SK-MEL-5 (cell line): ENCODE data around the gene CDC42EP3. TPM values are rescaled to one million over a fixed set of nuclear protein-coding genes. Genes with fewer than 3 reads are reported as not detected.

Experiments
- DNase-seq: peaks from one replicate; pipeline ENCODE4 v3.0.0-alpha.2; 2016; ENCODE audit warnings: low read depth, low spot score
- in situ Hi-C: cut with HindIII; loops from 2 replicates; pipeline ENCODE4 v1.10.0; 2016; ENCODE audit warnings: low sequenced_read_pairs, high pct_unique_total_duplicates, low pct_unique_long_range_greater_than_20kb
- total RNA-seq: library from RNA; depleted of rRNA; stranded (reverse); fragments of >200 nt; shearing (Covaris generic); gene quantifications from 2 replicates; pipeline ENCODE4 v1.2.3, GENCODE V29; 2014

CDC42EP3 gene
- total RNA-seq, 1 experiment from 2014 or later: 78.4 TPM

- no peak for DNase-seq
- in situ Hi-C loops: no loop called here
Observed at GRCh38 chr2:37631292-37631691, 40.1 kb downstream of the CDC42EP3 start.

DNA sequence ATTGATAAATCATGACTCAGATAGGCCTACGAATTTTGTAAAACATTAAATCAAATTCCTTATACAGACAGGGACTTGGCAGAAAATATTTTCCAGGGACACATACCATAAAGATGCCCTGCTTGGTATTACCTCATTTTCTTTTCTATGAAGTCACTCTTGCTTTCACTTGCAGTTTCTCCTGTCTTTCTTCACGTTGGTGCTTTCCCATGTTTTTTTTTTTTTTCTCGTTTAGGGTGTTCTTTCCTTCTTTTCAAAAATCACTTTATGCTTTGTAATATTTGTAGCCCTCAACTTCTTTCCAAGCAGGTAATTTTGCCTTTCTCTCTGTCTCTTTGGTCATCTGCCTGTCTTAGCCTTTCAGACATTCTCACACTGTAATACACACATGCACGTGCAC is 40.7 kb downstream of the CDC42EP3 start:
- in situ Hi-C loops: no loop called here
- no peak for DNase-seq

DNA sequence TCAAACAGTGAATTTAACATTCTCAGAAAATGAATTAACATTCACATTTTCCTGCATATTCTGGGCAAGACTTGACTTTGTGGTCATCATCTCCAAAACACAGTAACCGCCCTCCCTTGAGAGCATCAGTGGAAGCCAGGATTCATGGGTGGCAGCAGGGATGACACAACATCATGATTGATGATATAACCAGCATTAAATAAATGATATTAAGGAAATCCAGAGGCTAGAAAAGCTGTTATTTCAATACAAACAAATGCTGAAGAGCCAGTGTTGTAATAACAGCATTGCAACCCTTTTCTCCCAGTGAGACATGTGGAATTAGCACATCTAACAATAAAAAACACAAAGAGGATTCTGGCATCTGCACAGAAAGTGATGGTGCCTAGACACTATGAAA is 41.1 kb downstream of the CDC42EP3 start:
- in situ Hi-C loops: no loop called here
- DNase-seq: no peak

GRCh38 chr2:37629529-37629928 is 41.9 kb downstream of the CDC42EP3 start:
- in situ Hi-C loops: no loop called here
- no peak for DNase-seq

DNA sequence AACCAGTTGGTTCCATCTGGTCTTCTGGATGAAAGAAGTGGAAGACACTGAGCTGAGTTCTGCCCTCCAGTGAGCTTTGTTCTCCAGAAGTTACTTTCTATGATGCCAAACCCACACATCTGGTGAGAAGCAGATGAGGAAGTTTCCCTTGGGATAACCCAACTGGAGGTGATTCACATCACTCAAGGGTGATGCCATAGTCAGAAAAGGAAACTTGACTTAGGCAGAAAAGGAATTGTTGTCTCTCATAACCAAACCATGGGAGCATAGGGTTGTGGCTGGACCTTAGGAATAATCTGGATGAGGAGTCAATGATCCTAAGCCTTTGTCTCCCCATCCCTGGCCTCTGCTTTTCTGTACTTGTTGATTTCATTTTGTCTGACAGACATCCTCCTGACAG is 43.7 kb downstream of the CDC42EP3 start:
- DNase-seq: no peak

GRCh38 chr2:37625796-37626571 is 45.5 kb downstream of the CDC42EP3 start:
- DNase-seq: no peak
- in situ Hi-C loops: no loop called here

More for the DNA sequence above, 43.7 kb downstream of the CDC42EP3 start:
- in situ Hi-C loops: no loop called here

- in situ Hi-C loops: no loop called here
Observed at GRCh38 chr2:37625156-37625555, 46.3 kb downstream of the CDC42EP3 start.

DNA sequence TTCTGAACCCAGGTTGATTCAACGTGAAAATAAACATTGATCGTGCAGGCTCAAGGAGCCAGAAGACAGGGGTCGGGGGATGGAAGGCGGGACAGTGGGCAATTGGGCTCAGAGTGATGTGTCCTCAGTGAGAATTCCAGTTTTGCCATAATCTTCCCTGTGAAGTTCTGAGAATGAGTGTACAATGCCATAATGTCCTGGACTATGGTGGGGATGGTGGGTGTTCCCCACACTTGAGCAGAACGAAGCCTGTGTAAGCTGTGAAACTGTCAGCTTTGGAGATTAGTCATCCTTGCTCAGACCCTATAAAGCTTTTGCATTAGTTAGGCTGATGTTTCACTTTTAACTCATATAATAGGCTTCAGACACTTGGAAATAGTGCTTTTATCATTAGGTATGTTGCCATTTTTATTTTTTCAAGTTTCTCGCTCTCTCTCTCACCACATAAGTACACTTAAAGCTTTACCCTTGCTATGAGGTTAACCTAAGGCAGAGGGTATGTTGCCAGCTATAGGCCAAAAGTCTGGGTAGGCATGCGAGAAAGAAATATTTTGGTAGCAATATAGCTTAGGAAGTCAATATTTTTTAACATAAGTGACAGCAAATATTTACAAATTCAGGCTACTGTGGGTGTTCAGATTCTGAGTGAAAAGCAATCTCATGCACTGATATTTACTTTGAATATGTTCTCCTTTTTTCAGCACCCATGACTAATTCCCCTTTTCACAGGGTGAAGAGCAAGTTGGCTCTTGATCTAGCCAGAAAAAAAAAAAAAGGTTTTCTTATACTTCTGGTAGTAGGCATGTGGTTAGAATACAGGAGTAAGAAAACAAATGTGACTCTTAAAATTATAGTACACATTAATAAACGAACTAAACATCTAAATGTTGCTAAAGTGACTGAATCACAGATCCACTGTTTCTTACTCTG is 47.2 kb downstream of the CDC42EP3 start:
- DNase-seq: no peak
- in situ Hi-C loops: no loop called here

More at GRCh38 chr2:37625156-37625555, 46.3 kb downstream of the CDC42EP3 start:
- no peak for DNase-seq

- no peak for DNase-seq
- in situ Hi-C loops: no loop called here
Observed at GRCh38 chr2:37623406-37623805, 48.0 kb downstream of the CDC42EP3 start.

DNA sequence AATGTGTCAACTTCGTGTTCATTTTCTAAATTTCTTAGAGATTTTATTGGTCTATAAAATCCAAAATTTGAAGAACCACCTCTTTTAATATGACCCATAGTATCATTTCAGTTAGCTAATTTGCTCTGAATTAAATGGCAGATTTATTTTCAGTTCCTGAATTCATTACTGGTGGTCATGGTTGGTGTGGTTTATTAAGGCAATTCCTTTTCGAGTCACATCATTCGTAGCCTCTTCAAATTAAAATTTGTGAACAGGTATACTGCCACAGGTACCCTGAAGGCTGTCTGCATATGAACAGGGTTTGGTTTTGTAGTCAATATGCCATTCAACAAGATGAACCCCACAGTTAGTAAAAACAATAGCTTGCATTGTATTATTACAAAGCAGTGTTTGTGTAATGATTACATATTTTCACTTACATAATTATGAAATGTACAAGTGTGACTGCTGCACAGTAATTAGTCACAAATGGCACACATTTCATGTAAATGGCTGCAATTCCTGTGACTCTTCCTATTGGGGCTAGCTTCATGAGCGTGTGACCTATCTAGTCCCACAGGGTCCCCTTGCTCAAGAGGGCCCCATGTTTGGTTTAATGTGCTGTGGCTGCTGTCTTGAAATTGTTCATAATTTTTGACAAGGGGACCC is 48.9 kb downstream of the CDC42EP3 start:
- in situ Hi-C loops: no loop called here
- DNase-seq: peak; percentile 26

- in situ Hi-C loops: no loop called here
- no peak for DNase-seq
Observed at GRCh38 chr2:37621199-37621598, 50.2 kb downstream of the CDC42EP3 start.

DNA sequence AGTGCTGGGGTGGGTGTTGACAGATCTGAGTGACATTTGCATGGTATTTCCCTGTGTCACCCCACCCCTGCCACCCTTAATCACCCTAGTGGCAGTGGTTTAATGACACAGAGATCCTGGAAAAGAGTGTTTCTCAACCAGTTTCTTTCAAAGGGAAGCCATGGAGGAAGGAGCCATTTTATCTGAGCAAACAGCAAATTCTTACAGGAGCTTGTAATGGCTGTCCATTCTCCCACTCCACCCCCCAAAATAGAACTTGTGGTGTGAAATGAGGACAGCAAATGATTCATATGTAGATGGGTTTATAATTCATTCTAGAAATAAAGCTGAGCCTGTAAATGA is 51.5 kb downstream of the CDC42EP3 start:
- DNase-seq: no peak
- in situ Hi-C loops: no loop called here

DNA sequence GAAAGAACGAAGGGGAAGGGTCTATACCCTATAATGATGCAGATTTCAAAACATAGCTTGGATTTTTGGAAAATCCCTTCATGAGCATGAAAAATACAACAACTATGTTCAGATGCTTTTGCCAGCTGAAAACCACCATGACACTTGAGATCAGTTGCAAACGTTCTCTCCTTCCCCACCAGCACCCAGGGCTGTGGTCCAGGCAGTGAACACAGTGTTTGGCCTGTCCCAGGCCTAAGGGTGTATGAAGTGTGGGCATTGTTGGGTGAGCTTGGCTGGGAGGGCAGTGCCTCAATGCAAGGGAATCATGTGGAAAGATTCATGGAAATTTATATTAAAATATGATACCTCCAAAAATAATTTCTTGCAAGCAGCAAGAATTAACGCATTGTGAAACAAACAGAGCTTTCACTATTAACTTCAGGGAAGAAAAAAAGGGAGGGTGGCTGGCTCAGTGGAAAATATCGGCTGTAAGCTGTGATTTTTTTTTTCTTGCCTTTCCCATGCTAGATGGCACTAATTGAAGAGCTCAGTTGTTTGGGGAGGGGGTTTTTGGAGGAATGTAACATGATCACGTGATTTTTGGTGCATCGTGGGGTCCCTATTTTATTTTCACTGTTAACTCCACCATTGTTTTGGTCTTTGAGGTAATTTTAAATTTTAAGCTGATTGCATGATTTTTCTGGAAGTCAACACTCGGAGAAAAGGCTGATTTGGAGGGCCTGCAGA is 52.0 kb downstream of the CDC42EP3 start:
- DNase-seq: peak; percentile 97
- in situ Hi-C loops: no loop called here

- in situ Hi-C loops: no loop called here
- no peak for DNase-seq
Observed at GRCh38 chr2:37618326-37618725, 53.1 kb downstream of the CDC42EP3 start.

- in situ Hi-C loops: no loop called here
- no peak for DNase-seq
Observed at GRCh38 chr2:37617119-37617892, 54.1 kb downstream of the CDC42EP3 start.

GRCh38 chr2:37616677-37617005 is 54.8 kb downstream of the CDC42EP3 start:
- DNase-seq: no peak
- in situ Hi-C loops: no loop called here
